Astrocyte (in vitro differentiated cells and primary cell): Measurements from ENCODE around the gene MICAL2. TPM values are rescaled to one million over a fixed set of nuclear protein-coding genes. Genes with fewer than 3 reads are reported as not detected.

Experiments
- DNase-seq: peaks from one replicate; pipeline ENCODE4 v3.0.0-alpha.2; 2010; ENCODE audit warnings: low read depth
- FAIRE-seq: peaks from 2 replicates; lab custom pipeline; 2011; peaks lifted over from hg19 to GRCh38; lab: Jason Lieb, UNC
- H2AFZ ChIP-seq: 2 replicates; pipeline ENCODE4 v1.6.0; 2012; ENCODE audit warnings: low read depth, low read length, inconsistent platforms
- H3K27ac ChIP-seq: 2 replicates; pipeline ENCODE4 v1.5.1; 2011; ENCODE audit warnings: low read depth, low read length, inconsistent platforms
- H3K27me3 ChIP-seq: 2 replicates; pipeline ENCODE4 v1.6.0; 2011; ENCODE audit warnings: low read length, inconsistent platforms; ENCODE audit not compliant: insufficient read depth
- H3K36me3 ChIP-seq: 2 replicates; pipeline ENCODE4 v1.5.1; 2011; ENCODE audit warnings: low read length, inconsistent platforms; ENCODE audit not compliant: insufficient read depth
- H3K4me1 ChIP-seq: 2 replicates; pipeline ENCODE4 v1.5.1; 2011; ENCODE audit warnings: low read length, inconsistent platforms; ENCODE audit not compliant: insufficient read depth
- H3K4me2 ChIP-seq: 2 replicates; pipeline ENCODE4 v1.6.0; 2012; ENCODE audit warnings: low read length, inconsistent platforms
- H3K4me3 ChIP-seq: 2 replicates; pipeline ENCODE4 v1.5.1; 2011; ENCODE audit warnings: low read depth, mild to moderate bottlenecking, low read length, inconsistent platforms; ENCODE audit not compliant: insufficient read depth
- H3K79me2 ChIP-seq: 2 replicates; pipeline ENCODE4 v1.6.0; 2012; ENCODE audit warnings: mild to moderate bottlenecking, low read length, inconsistent platforms; ENCODE audit not compliant: insufficient read depth
- H3K9ac ChIP-seq: 2 replicates; pipeline ENCODE4 v1.6.0; 2012; ENCODE audit warnings: mild to moderate bottlenecking, low read length, inconsistent platforms
- H3K9me3 ChIP-seq: 2 replicates; pipeline ENCODE4 v1.5.1; 2012; ENCODE audit warnings: low read depth, mild to moderate bottlenecking, low read length, inconsistent platforms; ENCODE audit not compliant: insufficient read depth
- H4K20me1 ChIP-seq: 2 replicates; pipeline ENCODE4 v1.6.0; 2012; ENCODE audit warnings: low read length, inconsistent platforms; ENCODE audit not compliant: insufficient read depth
- H3K27ac Mint-ChIP-seq: one replicate; pipeline ENCODE4 v1.8.0; 2021; ENCODE audit warnings: mild to moderate bottlenecking, mixed read lengths; ENCODE audit not compliant: unreplicated experiment
- H3K27me3 Mint-ChIP-seq: one replicate; pipeline ENCODE4 v1.8.0; 2021; ENCODE audit warnings: low read depth, mixed read lengths; ENCODE audit not compliant: unreplicated experiment
- H3K36me3 Mint-ChIP-seq: one replicate; pipeline ENCODE4 v1.8.0; 2021; ENCODE audit warnings: low read depth, mixed read lengths; ENCODE audit not compliant: unreplicated experiment
- H3K4me1 Mint-ChIP-seq: one replicate; pipeline ENCODE4 v1.8.0; 2021; ENCODE audit warnings: low read depth, mixed read lengths; ENCODE audit not compliant: unreplicated experiment
- H3K4me3 Mint-ChIP-seq: one replicate; pipeline ENCODE4 v1.8.0; 2021; ENCODE audit warnings: mild to moderate bottlenecking, moderate library complexity, mixed read lengths; ENCODE audit not compliant: unreplicated experiment
- H3K9me3 Mint-ChIP-seq: one replicate; pipeline ENCODE4 v1.8.0; 2021; ENCODE audit warnings: mild to moderate bottlenecking, mixed read lengths; ENCODE audit not compliant: unreplicated experiment
- EZH2 ChIP-seq: IDR thresholded peaks from 2 replicates; pipeline ENCODE4 v1.6.1; 2012; ENCODE audit warnings: mild to moderate bottlenecking, low read length, inconsistent platforms; ENCODE audit not compliant: insufficient read depth
- total RNA-seq: library from RNA; stranded (reverse); gene quantifications from 2 replicates; pipeline ENCODE4 v1.2.1, GENCODE V29; 2021
- TF ChIP-seq, protein P1 (sequence below): IDR thresholded peaks from 2 replicates; pipeline ENCODE4 v1.5.1; 2011; ENCODE audit warnings: low read depth, mild to moderate bottlenecking, inconsistent platforms, low read length, moderate library complexity; ENCODE audit not compliant: insufficient read depth

Gene MICAL2
- total RNA-seq, 1 donor from 2014 or later, result 357 TPM

DNA sequence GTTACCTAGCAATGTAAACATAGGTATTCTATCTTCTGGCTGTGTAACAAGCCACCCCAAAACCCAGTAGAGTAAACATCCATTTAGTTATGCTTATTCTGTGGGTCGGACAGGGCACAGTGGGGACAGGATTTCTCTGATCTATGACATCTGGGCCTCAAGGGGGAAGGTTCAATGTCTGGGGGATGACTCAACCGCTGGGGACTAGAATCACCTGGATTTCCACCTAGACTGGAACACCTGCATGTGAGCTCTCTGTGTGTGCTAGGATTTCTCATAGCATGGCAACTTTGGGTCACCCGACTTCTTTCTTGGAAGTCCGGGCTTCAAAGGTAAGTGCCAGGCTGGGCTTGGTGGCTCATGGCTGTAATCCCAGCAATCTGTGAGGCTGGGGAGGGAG, 36.5 kb upstream of the MICAL2 start:
- FAIRE-seq (no peak), DNase-seq (no peak)
- Mint-ChIP-seq H3K36me3 (peaks cover 4% of the 10 kb centered on the region), H3K4me1 (peaks cover 34% of the 10 kb centered on the region), H3K4me3 (no peak overlapping the region), H3K27me3 (no peaks in the 10 kb centered on the region), H3K27ac (peak overlapping the region; percentile 89), H3K9me3 (peaks cover 16% of the 10 kb centered on the region)
- H4K20me1 ChIP-seq, result no peaks in the 10 kb centered on the region
- H3K4me1 ChIP-seq, result peaks cover 35% of the 10 kb centered on the region
- no peak for TF ChIP-seq EZH2
- TF ChIP-seq, protein P1, sequence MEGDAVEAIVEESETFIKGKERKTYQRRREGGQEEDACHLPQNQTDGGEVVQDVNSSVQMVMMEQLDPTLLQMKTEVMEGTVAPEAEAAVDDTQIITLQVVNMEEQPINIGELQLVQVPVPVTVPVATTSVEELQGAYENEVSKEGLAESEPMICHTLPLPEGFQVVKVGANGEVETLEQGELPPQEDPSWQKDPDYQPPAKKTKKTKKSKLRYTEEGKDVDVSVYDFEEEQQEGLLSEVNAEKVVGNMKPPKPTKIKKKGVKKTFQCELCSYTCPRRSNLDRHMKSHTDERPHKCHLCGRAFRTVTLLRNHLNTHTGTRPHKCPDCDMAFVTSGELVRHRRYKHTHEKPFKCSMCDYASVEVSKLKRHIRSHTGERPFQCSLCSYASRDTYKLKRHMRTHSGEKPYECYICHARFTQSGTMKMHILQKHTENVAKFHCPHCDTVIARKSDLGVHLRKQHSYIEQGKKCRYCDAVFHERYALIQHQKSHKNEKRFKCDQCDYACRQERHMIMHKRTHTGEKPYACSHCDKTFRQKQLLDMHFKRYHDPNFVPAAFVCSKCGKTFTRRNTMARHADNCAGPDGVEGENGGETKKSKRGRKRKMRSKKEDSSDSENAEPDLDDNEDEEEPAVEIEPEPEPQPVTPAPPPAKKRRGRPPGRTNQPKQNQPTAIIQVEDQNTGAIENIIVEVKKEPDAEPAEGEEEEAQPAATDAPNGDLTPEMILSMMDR, result no peak
- H3K36me3 ChIP-seq, result no peaks in the 10 kb centered on the region
- no peak overlapping the region for H2AFZ ChIP-seq
- no peaks in the 10 kb centered on the region for H3K27me3 ChIP-seq
- H3K79me2 ChIP-seq, result no peaks in the 10 kb centered on the region
- H3K4me2 ChIP-seq, result no peak overlapping the region
- H3K9me3 ChIP-seq, result peaks cover 4% of the 10 kb centered on the region
- no peak overlapping the region for H3K27ac ChIP-seq
- no peak overlapping the region for H3K4me3 ChIP-seq
- no peak overlapping the region for H3K9ac ChIP-seq

DNA sequence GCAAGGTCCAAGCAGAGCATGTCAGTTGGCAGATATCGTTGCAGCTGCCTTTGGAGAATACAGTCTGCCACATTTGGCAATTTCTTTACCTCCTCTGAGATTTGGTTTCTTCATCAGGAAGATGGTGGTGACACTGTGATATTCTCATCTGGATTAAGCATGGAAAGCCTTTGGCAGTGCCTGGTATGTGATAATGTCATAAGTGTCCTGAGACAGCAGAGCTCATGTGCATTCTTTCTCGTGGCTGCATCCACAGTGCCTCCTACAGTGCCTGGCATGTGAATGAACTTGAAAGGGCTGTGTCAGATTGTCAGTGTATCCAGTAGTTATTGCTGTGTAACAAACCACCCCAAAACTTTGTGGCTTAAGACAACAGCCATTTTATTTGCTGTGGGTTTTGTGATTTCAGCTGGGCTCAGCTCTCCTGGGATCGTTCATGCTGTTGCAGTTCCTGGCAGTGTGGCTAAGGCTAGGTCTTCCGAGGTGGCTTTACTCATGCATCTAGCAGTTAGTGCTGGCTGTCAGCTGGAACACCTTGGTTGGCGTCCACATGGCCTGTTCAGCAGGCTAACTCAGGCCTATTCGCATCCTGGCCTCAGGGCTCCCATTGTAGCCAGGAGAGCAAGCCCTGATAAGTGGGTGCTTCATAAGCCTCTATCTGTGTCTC, 35.7 kb upstream of the MICAL2 start:
- H3K9me3 ChIP-seq, result peaks cover 4% of the 10 kb centered on the region
- H3K4me1 ChIP-seq, result peaks cover 39% of the 10 kb centered on the region
- H4K20me1 ChIP-seq, result no peaks in the 10 kb centered on the region
- Mint-ChIP-seq H3K4me1 (peaks cover 41% of the 10 kb centered on the region), H3K36me3 (peaks cover 4% of the 10 kb centered on the region), H3K4me3 (no peak overlapping the region), H3K27ac (peak overlapping the region; percentile 89), H3K27me3 (no peaks in the 10 kb centered on the region), H3K9me3 (peaks cover 16% of the 10 kb centered on the region)
- H3K79me2 ChIP-seq, result no peaks in the 10 kb centered on the region
- no peak overlapping the region for H2AFZ ChIP-seq
- FAIRE-seq (peak; percentile 13), DNase-seq (no peak)
- no peaks in the 10 kb centered on the region for H3K36me3 ChIP-seq
- no peaks in the 10 kb centered on the region for H3K27me3 ChIP-seq
- H3K4me3 ChIP-seq, result no peak overlapping the region
- peak overlapping the region; percentile 89 for H3K9ac ChIP-seq
- peak overlapping the region; percentile 100 for H3K27ac ChIP-seq
- H3K4me2 ChIP-seq, result no peak overlapping the region
- TF ChIP-seq EZH2, result no peak
- TF ChIP-seq, protein P1, result no peak

DNA sequence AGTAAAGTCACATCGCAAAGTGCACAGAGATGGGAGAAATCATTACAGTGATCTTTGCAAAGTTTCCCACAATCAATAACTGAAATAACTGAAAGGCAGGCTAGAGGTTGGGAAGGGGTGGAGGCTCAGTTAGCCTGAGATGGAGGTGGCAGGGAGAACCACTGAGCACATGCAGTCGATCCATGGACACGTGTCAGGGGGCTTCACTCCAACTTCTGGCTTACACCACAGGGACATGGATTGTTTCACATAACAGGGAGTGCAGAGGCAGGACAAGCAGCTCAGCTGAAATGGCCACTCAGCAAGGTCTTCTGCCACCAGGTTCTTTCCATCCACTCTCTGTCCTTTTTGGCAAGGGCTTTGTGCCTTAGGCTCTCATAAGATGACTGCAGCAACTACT, 35.1 kb upstream of the MICAL2 start:
- TF ChIP-seq, protein P1, result no peak
- no peak for TF ChIP-seq EZH2
- Mint-ChIP-seq H3K4me3 (no peak overlapping the region), H3K36me3 (peaks cover 4% of the 10 kb centered on the region), H3K4me1 (peaks cover 46% of the 10 kb centered on the region), H3K27me3 (no peaks in the 10 kb centered on the region), H3K9me3 (peaks cover 16% of the 10 kb centered on the region), H3K27ac (peak overlapping the region; percentile 97)
- H3K9ac ChIP-seq, result peak overlapping the region; percentile 89
- peak overlapping the region; percentile 63 for H3K4me2 ChIP-seq
- H3K4me1 ChIP-seq, result peaks cover 43% of the 10 kb centered on the region
- H3K27me3 ChIP-seq, result no peaks in the 10 kb centered on the region
- DNase-seq, result no peak
- FAIRE-seq, result no peak
- H2AFZ ChIP-seq, result no peak overlapping the region
- H3K9me3 ChIP-seq, result peaks cover 4% of the 10 kb centered on the region
- H4K20me1 ChIP-seq, result no peaks in the 10 kb centered on the region
- H3K27ac ChIP-seq, result peak overlapping the region; percentile 100
- no peaks in the 10 kb centered on the region for H3K79me2 ChIP-seq
- H3K36me3 ChIP-seq, result no peaks in the 10 kb centered on the region
- peak overlapping the region; percentile 20 for H3K4me3 ChIP-seq
